GM11168 (cell line): ENCODE measurements around the gene NFKBIA.

Source experiments
- in situ Hi-C: fragments of 300-500 bp; cut with MboI; formaldehyde crosslinking; loops from one replicate; pipeline ENCODE4 v1.12.0; 2022; ENCODE audit warnings: low sequenced_read_pairs; ENCODE audit not compliant: unreplicated experiment

The NFKBIA gene

GRCh38 chr14:35351897-35352273 lies 52.7 kb downstream of the NFKBIA start:
- in situ Hi-C loops: no loop called here
